ACHN (cell line): ENCODE data around the gene TFEB.

Experiments
- DNase-seq: peaks from one replicate; pipeline ENCODE4 v3.0.0-alpha.2; 2015
- in situ Hi-C: cut with HindIII; loops from 2 replicates; pipeline ENCODE4 v1.10.0; 2017; ENCODE audit warnings: low sequenced_read_pairs, low pct_ligation_motif_present, low pct_unique_long_range_greater_than_20kb

Gene TFEB

GRCh38 chr6:41741625-41742490 lies 6.5 kb upstream of the TFEB start:
- in situ Hi-C loops, result no loop called here
- no peak for DNase-seq

- DNase-seq, result no peak
- in situ Hi-C loops, result no loop called here
These were observed 5.2 kb upstream of the TFEB start for GRCh38 chr6:41740366-41741162.

- no peak for DNase-seq
- in situ Hi-C loops, result no loop called here
These were observed 3.6 kb upstream of the TFEB start for GRCh38 chr6:41739041-41739440.

GRCh38 chr6:41737591-41738130 lies 2.3 kb upstream of the TFEB start:
- no peak for DNase-seq
- in situ Hi-C loops, result no loop called here

GRCh38 chr6:41736800-41737555 lies 1.6 kb upstream of the TFEB start:
- in situ Hi-C loops, result no loop called here
- no peak for DNase-seq

- no peak for DNase-seq
- in situ Hi-C loops, result no loop called here
These were observed 852 bp upstream of the TFEB start for GRCh38 chr6:41736186-41736733.

- DNase-seq, result peak; percentile 76
- in situ Hi-C loops, result no loop called here
These were observed 562 bp downstream of the TFEB start for GRCh38 chr6:41734666-41735426.

GRCh38 chr6:41733707-41734665 lies 1.4 kb downstream of the TFEB start:
- peak; percentile 83 for DNase-seq
- in situ Hi-C loops, result no loop called here

GRCh38 chr6:41733360-41733706 lies 2.1 kb downstream of the TFEB start:
- DNase-seq, result no peak
- in situ Hi-C loops, result no loop called here

- in situ Hi-C loops, result no loop called here
These were observed 2.6 kb downstream of the TFEB start for GRCh38 chr6:41732591-41733359.

GRCh38 chr6:41732149-41732548 lies 3.3 kb downstream of the TFEB start:
- DNase-seq, result no peak
- in situ Hi-C loops, result no loop called here

More at GRCh38 chr6:41732591-41733359, 2.6 kb downstream of the TFEB start:
- DNase-seq, result peak; percentile 38

GRCh38 chr6:41731561-41732086 lies 3.8 kb downstream of the TFEB start:
- in situ Hi-C loops, result no loop called here
- DNase-seq, result no peak

GRCh38 chr6:41730531-41731436 lies 4.6 kb downstream of the TFEB start:
- DNase-seq, result no peak
- in situ Hi-C loops, result no loop called here

- DNase-seq, result no peak
- in situ Hi-C loops, result no loop called here
These were observed 5.8 kb downstream of the TFEB start for GRCh38 chr6:41729624-41730023.

- in situ Hi-C loops, result no loop called here
- no peak for DNase-seq
These were observed 6.5 kb downstream of the TFEB start for GRCh38 chr6:41728954-41729353.
